ENCODE measurements around the gene MPDU1. TPM values are rescaled to one million over a fixed set of nuclear protein-coding genes. Genes with fewer than 3 reads are reported as not detected.

MPDU1 gene
- total RNA-seq, 1 donor from 2014 or later, result 35.9 TPM

GRCh38 chr17:7548585-7549400 lies 34.9 kb upstream of the MPDU1 start, which contains the start of gene TNFSF12:
TNFSF12 (plus strand) TSS chr17:7549058; CDS start chr17:7549154, 96 bp downstream.
- Mint-ChIP-seq H3K36me3 (ENCODE audit: low read depth) (peaks cover 6% of the 10 kb centered on the region), H3K4me1 (ENCODE audit: low read depth) (peaks cover 13% of the 10 kb centered on the region), H3K27me3 (ENCODE audit: low read depth) (no peaks in the 10 kb centered on the region), H3K27ac (ENCODE audit: unreplicated experiment) (peak within 1 kb of the TSS; percentile 59), H3K4me3 (ENCODE audit: unreplicated experiment) (peak within 1 kb of the TSS; percentile 70), H3K9me3 (ENCODE audit: low read depth) (no peaks in the 10 kb centered on the region)
- DNase-seq (ENCODE audit: low spot score), result no peak
- TF ChIP-seq CTCF (IDR thresholded peaks at IDR 0.05), result peak; percentile 65

DNA sequence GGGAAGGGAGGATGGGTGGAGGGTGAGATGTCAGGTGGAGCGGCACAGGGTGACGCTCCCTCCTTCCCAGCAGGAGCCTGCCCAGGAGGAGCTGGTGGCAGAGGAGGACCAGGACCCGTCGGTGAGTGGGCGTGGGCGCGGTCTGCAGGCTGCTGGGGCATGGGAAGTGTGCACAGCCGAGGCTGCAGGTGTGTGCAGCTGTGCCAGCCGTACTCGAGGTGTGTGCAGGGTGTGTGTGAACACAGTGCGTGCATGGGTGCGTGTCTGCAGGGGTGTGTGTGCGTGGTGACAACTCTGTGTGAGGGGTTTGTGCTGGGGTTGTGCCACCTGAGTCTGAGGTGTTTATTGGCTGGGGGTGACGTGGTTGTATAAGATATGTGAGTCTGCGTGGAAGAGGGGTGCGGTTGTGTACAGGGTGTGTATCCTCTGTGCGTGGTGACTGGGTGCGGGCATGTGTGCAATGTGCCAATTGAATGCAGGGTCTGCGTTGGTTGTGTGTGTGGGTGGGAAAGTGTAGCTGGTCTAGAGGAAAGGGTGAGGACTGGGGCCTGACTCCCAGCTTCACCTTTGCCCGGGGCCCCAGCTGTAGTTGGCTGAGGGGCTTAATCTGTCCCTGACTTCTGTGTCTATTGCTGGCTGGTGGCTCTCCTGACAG lies 34.1 kb upstream of the MPDU1 start:
- Mint-ChIP-seq H3K36me3 (ENCODE audit: low read depth) (peaks cover 6% of the 10 kb centered on the region), H3K9me3 (ENCODE audit: low read depth) (no peaks in the 10 kb centered on the region), H3K27ac (ENCODE audit: unreplicated experiment) (peak overlapping the region; percentile 59), H3K4me3 (ENCODE audit: unreplicated experiment) (peak overlapping the region; percentile 66), H3K4me1 (ENCODE audit: low read depth) (peaks cover 13% of the 10 kb centered on the region), H3K27me3 (ENCODE audit: low read depth) (no peaks in the 10 kb centered on the region)
- peak; percentile 14 for TF ChIP-seq CTCF (IDR thresholded peaks at IDR 0.05)
- no peak for DNase-seq (ENCODE audit: low spot score)

GRCh38 chr17:7550344-7550743 lies 33.3 kb upstream of the MPDU1 start:
- Mint-ChIP-seq H3K9me3 (ENCODE audit: low read depth) (no peaks in the 10 kb centered on the region), H3K36me3 (ENCODE audit: low read depth) (peaks cover 6% of the 10 kb centered on the region), H3K4me3 (ENCODE audit: unreplicated experiment) (no peak overlapping the region), H3K27ac (ENCODE audit: unreplicated experiment) (no peak overlapping the region), H3K27me3 (ENCODE audit: low read depth) (no peaks in the 10 kb centered on the region), H3K4me1 (ENCODE audit: low read depth) (peaks cover 13% of the 10 kb centered on the region)
- TF ChIP-seq CTCF (IDR thresholded peaks at IDR 0.05), result no peak
- DNase-seq (ENCODE audit: low spot score), result no peak

- Mint-ChIP-seq H3K4me1 (ENCODE audit: low read depth) (peaks cover 13% of the 10 kb centered on the region), H3K9me3 (ENCODE audit: low read depth) (no peaks in the 10 kb centered on the region), H3K27me3 (ENCODE audit: low read depth) (no peaks in the 10 kb centered on the region), H3K4me3 (ENCODE audit: unreplicated experiment) (no peak overlapping the region), H3K27ac (ENCODE audit: unreplicated experiment) (no peak overlapping the region), H3K36me3 (ENCODE audit: low read depth) (peaks cover 6% of the 10 kb centered on the region)
- TF ChIP-seq CTCF (IDR thresholded peaks at IDR 0.05), result no peak
- DNase-seq (ENCODE audit: low spot score), result no peak
These were observed 32.3 kb upstream of the MPDU1 start for GRCh38 chr17:7551396-7551795.

DNA sequence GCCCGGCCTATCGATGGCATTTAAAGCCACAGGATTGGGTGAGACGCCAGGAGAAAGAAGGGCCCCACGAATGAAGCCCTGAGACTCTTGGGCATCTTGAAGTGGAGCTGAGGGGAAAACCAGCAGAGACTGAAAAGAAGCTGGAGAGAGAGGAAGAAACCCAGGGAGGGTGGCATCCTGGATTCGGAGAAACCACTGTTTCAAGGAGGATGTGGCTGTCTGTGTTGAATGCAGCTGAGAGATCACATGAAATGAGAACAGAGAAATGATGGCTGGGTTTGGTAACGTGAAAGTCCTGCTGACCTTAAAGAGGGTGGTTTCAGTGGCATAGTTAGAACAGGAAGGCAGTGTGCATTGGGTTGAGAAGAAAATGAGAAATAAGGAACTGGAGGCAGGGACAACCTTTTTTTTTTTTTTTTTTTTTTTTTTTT lies 31.0 kb upstream of the MPDU1 start:
- Mint-ChIP-seq H3K27me3 (ENCODE audit: low read depth) (no peaks in the 10 kb centered on the region), H3K9me3 (ENCODE audit: low read depth) (no peaks in the 10 kb centered on the region), H3K4me3 (ENCODE audit: unreplicated experiment) (no peak overlapping the region), H3K4me1 (ENCODE audit: low read depth) (peaks cover 13% of the 10 kb centered on the region), H3K27ac (ENCODE audit: unreplicated experiment) (no peak overlapping the region), H3K36me3 (ENCODE audit: low read depth) (peaks cover 6% of the 10 kb centered on the region)
- no peak for DNase-seq (ENCODE audit: low spot score)
- no peak for TF ChIP-seq CTCF (IDR thresholded peaks at IDR 0.05)
